DMS153 treated with DMSO at 0.1 percent for 48 hours (cell line): ENCODE data around the gene PRCC.

Experiments used
- DNase-seq: peaks from one replicate; lab custom pipeline; 2025; ENCODE audit not compliant: unreplicated experiment; lab: John Stamatoyannopoulos, UW

Gene PRCC

GRCh38 chr1:156813750-156814570 is 46.6 kb downstream of the PRCC start:
- peak; percentile 60 for DNase-seq

GRCh38 chr1:156814571-156815260 is 47.4 kb downstream of the PRCC start:
- DNase-seq: no peak

- DNase-seq: no peak
Measured at GRCh38 chr1:156815307-156815826, 48.0 kb downstream of the PRCC start.

- DNase-seq: no peak
Measured at GRCh38 chr1:156815961-156816422, 48.7 kb downstream of the PRCC start.

GRCh38 chr1:156816561-156817328 is 49.4 kb downstream of the PRCC start, which contains the start of gene SH2D2A:
Gene SH2D2A (minus strand): TSS chr1:156816848. CDS start chr1:156816708, 140 bp downstream.
- no peak for DNase-seq

GRCh38 chr1:156821801-156822200 is 54.5 kb downstream of the PRCC start:
- no peak for DNase-seq

- DNase-seq: no peak
Measured at GRCh38 chr1:156822680-156823079, 55.3 kb downstream of the PRCC start.

- DNase-seq: no peak
Measured at GRCh38 chr1:156823210-156823790, 56.0 kb downstream of the PRCC start.

- DNase-seq: no peak
Measured at GRCh38 chr1:156826630-156827029, 59.3 kb downstream of the PRCC start.

- peak; percentile 50 for DNase-seq
Measured at GRCh38 chr1:156828400-156829124, 61.2 kb downstream of the PRCC start.

GRCh38 chr1:156832434-156832833 is 65.1 kb downstream of the PRCC start:
- DNase-seq: no peak

- no peak for DNase-seq
Measured at GRCh38 chr1:156833603-156834002, 66.3 kb downstream of the PRCC start.

- DNase-seq: no peak
Measured at GRCh38 chr1:156834322-156834721, 67.0 kb downstream of the PRCC start.

GRCh38 chr1:156836041-156836654 is 68.8 kb downstream of the PRCC start:
- no peak for DNase-seq

- DNase-seq: no peak
Measured at GRCh38 chr1:156836892-156837291, 69.6 kb downstream of the PRCC start.

- peak; percentile 9 for DNase-seq
Measured at GRCh38 chr1:156838972-156839371, 71.6 kb downstream of the PRCC start.

GRCh38 chr1:156839426-156840109 is 72.2 kb downstream of the PRCC start:
- DNase-seq: no peak

GRCh38 chr1:156840186-156840897 is 73.0 kb downstream of the PRCC start:
- no peak for DNase-seq

- no peak for DNase-seq
Measured at GRCh38 chr1:156840898-156841279, 73.6 kb downstream of the PRCC start.
